ENCODE results near the gene OLIG3.
A peak's percentile ranks its signal among the peaks of the same experiment; 100 is the strongest.

The OLIG3 gene

DNA sequence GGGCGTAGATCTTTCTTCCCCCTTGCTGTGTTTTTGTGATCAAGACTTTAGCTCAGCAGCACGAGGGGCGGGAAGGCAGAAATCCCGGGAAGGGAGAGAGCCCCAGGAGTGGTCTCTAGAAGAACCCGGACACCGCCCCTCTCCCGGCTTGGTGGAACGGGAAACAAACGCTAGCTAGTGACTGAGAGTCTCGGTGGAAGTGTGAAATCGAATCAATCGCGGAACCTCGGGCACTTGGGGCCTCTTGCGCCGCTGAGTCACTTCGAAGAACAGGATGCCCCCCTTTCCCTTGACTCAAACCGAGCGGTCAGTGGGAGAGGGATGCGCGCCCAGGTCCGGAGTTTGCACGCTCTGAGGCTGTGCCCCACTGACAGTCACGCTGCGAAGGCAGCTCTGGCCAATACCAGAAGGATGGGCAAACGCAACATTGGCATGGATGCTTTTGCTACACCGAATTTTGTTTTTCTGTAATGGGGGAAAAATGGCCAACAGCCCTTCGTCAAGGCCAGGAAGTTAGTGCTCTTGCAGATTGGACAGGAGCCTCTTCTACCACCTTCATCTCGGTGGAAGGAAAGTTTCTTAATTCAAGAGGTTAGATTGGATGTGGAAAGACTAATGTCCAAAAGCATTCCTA lies 1.6 kb upstream of the OLIG3 start:
- DNase-seq = peak in 1 of 3 donors; percentile 33
- Histone ChIP-seq H3K27ac (ENCODE audit: insufficient read depth in 1 of 2, low read depth in 1 of 2, low read length in 2 of 2, poor library complexity in 1 of 2, severe bottlenecking in 2 of 2) (no peak overlapping the region), H3K36me3 (ENCODE audit: control insufficient read depth in 4 of 4, insufficient read depth in 4 of 4, low read length in 3 of 4) (no peaks in the 10 kb centered on the region), H3K27me3 (replicated peaks in 2 of 5; ENCODE audit: control insufficient read depth in 4 of 5, insufficient read depth in 5 of 5, low read length in 4 of 5) (peaks cover 35 to 100% (median 62%) of the 10 kb centered on the region in 5 experiments), H3K4me1 (ENCODE audit: control extremely low read depth in 1 of 4, control insufficient read depth in 4 of 4, insufficient read depth in 4 of 4, low read length in 3 of 4) (peaks cover 0 to 26% (median 15%) of the 10 kb centered on the region in 4 experiments), H3K4me3 (ENCODE audit: control insufficient read depth in 1 of 7, extremely low read depth in 1 of 7, insufficient read depth in 4 of 7, low read depth in 2 of 7, low read length in 6 of 7) (peak overlapping the region in 1 of 7 experiments; percentile 15), H3K9me3 (ENCODE audit: control extremely low read depth in 1 of 5, control insufficient read depth in 4 of 5, insufficient read depth in 2 of 5, low read depth in 1 of 5, low read length in 4 of 5) (peaks cover 0 to 2% (median 0%) of the 10 kb centered on the region in 5 experiments)
- WGBS (ENCODE audit: insufficient coverage) = 3% methylated on average over 22 of the region's 29 CpGs
- POLR2A ChIA-PET = no interaction called here
- CTCF ChIA-PET = no interaction called here

DNA sequence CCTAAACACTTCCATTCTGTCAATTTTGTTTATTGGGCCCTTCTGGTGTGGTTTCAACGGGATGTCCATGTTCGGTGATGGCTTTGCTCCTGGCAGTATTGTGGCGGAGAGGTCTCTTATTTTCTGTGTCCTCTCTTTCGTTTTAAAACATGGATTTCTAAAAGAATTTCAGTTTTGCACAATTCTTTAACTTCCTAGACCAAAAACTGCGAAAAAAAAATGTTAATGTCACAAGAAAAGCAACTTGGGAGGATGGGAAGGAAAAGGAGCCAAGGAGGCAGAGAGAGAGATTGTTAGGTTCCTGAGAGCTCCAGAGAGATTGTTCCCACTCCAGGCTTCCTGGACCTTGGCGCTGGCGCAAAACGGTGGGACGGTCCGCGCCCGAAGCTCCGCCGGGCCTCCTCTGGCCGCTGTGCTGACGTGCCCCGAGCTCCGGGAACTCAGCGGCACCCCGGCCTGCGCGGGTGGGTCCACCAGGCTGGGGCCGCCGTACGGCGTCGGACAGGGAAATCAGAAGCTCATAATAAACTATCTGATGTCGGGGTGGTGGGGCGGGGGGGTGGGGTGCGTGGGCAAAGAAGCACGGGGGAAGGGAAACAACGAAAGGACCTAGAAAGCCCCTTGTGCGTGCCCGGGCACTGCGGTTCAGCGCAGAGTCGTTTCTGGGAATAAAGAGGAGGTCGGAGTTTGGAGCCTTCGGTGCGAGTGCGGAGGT lies 951 bp upstream of the OLIG3 start:
- DNase-seq = peak in 1 of 3 donors; percentile 26
- Histone ChIP-seq H3K4me3 (ENCODE audit: control insufficient read depth in 1 of 7, extremely low read depth in 1 of 7, insufficient read depth in 4 of 7, low read depth in 2 of 7, low read length in 6 of 7) (peak overlapping the region in 1 of 7 experiments; percentile 15), H3K27ac (ENCODE audit: insufficient read depth in 1 of 2, low read depth in 1 of 2, low read length in 2 of 2, poor library complexity in 1 of 2, severe bottlenecking in 2 of 2) (no peak overlapping the region), H3K36me3 (ENCODE audit: control insufficient read depth in 4 of 4, insufficient read depth in 4 of 4, low read length in 3 of 4) (no peaks in the 10 kb centered on the region), H3K9me3 (ENCODE audit: control extremely low read depth in 1 of 5, control insufficient read depth in 4 of 5, insufficient read depth in 2 of 5, low read depth in 1 of 5, low read length in 4 of 5) (peaks cover 0 to 2% (median 0%) of the 10 kb centered on the region in 5 experiments), H3K4me1 (ENCODE audit: control extremely low read depth in 1 of 4, control insufficient read depth in 4 of 4, insufficient read depth in 4 of 4, low read length in 3 of 4) (peaks cover 0 to 26% (median 15%) of the 10 kb centered on the region in 4 experiments), H3K27me3 (replicated peaks in 2 of 5; ENCODE audit: control insufficient read depth in 4 of 5, insufficient read depth in 5 of 5, low read length in 4 of 5) (peaks cover 41 to 100% (median 69%) of the 10 kb centered on the region in 5 experiments)
- WGBS (ENCODE audit: insufficient coverage) = 6% methylated on average over 19 of the region's 41 CpGs
- ChIA-PET POLR2A (no interaction called here), CTCF (no interaction called here)

DNA sequence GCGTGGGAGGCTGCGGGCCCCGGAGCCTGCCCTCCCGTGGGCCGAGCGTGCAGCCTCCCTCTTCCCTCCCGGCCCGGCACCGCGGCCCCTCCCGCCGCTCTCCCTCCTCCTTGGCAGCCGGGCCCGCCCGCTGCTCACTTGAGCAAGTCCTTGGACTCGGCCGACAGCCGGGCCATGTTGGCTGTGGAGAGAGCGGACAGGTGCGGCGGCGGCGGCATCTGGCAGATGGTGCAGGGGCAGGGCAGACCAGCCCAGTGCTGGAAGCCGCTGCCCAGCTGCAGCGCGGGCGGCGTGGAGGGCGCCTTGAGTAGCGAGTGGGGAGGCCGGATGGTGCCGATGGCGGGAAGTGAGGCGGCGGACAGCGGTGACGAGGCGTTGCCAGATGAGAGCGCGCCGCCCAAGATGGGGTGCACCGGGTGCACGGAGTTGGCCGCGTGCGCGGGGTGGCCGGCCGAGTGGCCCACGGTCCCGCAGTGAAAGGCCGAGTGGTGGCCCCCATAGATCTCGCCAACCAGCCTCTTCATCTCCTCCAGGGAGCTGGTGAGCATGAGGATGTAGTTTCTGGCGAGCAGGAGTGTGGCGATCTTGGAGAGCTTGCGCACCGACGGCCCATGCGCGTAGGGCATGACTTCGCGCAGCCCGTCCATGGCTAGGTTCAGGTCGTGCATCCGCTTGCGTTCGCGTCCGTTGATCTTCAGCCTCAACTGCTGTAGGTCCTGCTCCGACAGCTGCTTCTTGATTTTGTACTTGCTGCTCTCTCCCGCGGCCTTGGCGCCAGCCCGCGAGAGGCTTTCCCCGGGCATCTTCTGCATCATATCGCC lies 766 bp downstream of the OLIG3 start:
- 5% methylated on average over 65 of the region's 77 CpGs for WGBS (ENCODE audit: insufficient coverage)
- H3K9me3 ChIP-seq (ENCODE audit: control extremely low read depth in 1 of 5, control insufficient read depth in 4 of 5, insufficient read depth in 2 of 5, low read depth in 1 of 5, low read length in 4 of 5) = peaks cover 0 to 2% (median 0%) of the 10 kb centered on the region in 5 experiments
- H3K27ac ChIP-seq (ENCODE audit: insufficient read depth in 1 of 2, low read depth in 1 of 2, low read length in 2 of 2, poor library complexity in 1 of 2, severe bottlenecking in 2 of 2) = no peak overlapping the region
- no peaks in the 10 kb centered on the region for H3K36me3 ChIP-seq (ENCODE audit: control insufficient read depth in 4 of 4, insufficient read depth in 4 of 4, low read length in 3 of 4)
- no peak overlapping the region for H3K4me3 ChIP-seq (ENCODE audit: control insufficient read depth in 1 of 7, extremely low read depth in 1 of 7, insufficient read depth in 4 of 7, low read depth in 2 of 7, low read length in 6 of 7)
- CTCF ChIA-PET = no interaction called here
- peaks cover 33 to 100% (median 79%) of the 10 kb centered on the region in 5 experiments for H3K27me3 ChIP-seq (replicated peaks in 2 of 5; ENCODE audit: control insufficient read depth in 4 of 5, insufficient read depth in 5 of 5, low read length in 4 of 5)
- peaks cover 0 to 40% (median 21%) of the 10 kb centered on the region in 4 experiments for H3K4me1 ChIP-seq (ENCODE audit: control extremely low read depth in 1 of 4, control insufficient read depth in 4 of 4, insufficient read depth in 4 of 4, low read length in 3 of 4)
- POLR2A ChIA-PET = interaction anchor here (0.6 kb wide), 1 partner anchor 12 kb away, joined by 5 read pairs; no protein-coding TSS in a partner anchor
- peak in 2 of 3 donors; percentile 33 to 34 for DNase-seq

GRCh38 chr6:137492289-137493217 lies 1.6 kb downstream of the OLIG3 start:
- CTCF ChIA-PET = interaction anchor here (1.4 kb wide), 1 partner anchor 9 kb away, joined by 5 read pairs; no protein-coding TSS in a partner anchor
- H3K9me3 ChIP-seq (ENCODE audit: control extremely low read depth in 1 of 5, control insufficient read depth in 4 of 5, insufficient read depth in 2 of 5, low read depth in 1 of 5, low read length in 4 of 5) = peaks cover 0 to 2% (median 0%) of the 10 kb centered on the region in 5 experiments
- no peak overlapping the region for H3K27ac ChIP-seq (ENCODE audit: insufficient read depth in 1 of 2, low read depth in 1 of 2, low read length in 2 of 2, poor library complexity in 1 of 2, severe bottlenecking in 2 of 2)
- H3K36me3 ChIP-seq (ENCODE audit: control insufficient read depth in 4 of 4, insufficient read depth in 4 of 4, low read length in 3 of 4) = no peaks in the 10 kb centered on the region
- peaks cover 28 to 100% (median 77%) of the 10 kb centered on the region in 5 experiments for H3K27me3 ChIP-seq (replicated peaks in 2 of 5; ENCODE audit: control insufficient read depth in 4 of 5, insufficient read depth in 5 of 5, low read length in 4 of 5)
- peaks cover 0 to 39% (median 17%) of the 10 kb centered on the region in 4 experiments for H3K4me1 ChIP-seq (ENCODE audit: control extremely low read depth in 1 of 4, control insufficient read depth in 4 of 4, insufficient read depth in 4 of 4, low read length in 3 of 4)
- H3K4me3 ChIP-seq (ENCODE audit: control insufficient read depth in 1 of 7, extremely low read depth in 1 of 7, insufficient read depth in 4 of 7, low read depth in 2 of 7, low read length in 6 of 7) = no peak overlapping the region
- WGBS (ENCODE audit: insufficient coverage) = 16% methylated on average over 22 of the region's 29 CpGs
- peak in 2 of 3 donors; percentile 15 to 30 for DNase-seq
- POLR2A ChIA-PET = interaction anchor here (0.6 kb wide), 1 partner anchor 604 kb away, joined by 3 read pairs; no protein-coding TSS in a partner anchor

GRCh38 chr6:137491478-137491877 lies 2.7 kb downstream of the OLIG3 start:
- Histone ChIP-seq H3K4me3 (ENCODE audit: control insufficient read depth in 1 of 7, extremely low read depth in 1 of 7, insufficient read depth in 4 of 7, low read depth in 2 of 7, low read length in 6 of 7) (no peak overlapping the region), H3K9me3 (ENCODE audit: control extremely low read depth in 1 of 5, control insufficient read depth in 4 of 5, insufficient read depth in 2 of 5, low read depth in 1 of 5, low read length in 4 of 5) (peaks cover 0 to 2% (median 0%) of the 10 kb centered on the region in 5 experiments), H3K4me1 (ENCODE audit: control extremely low read depth in 1 of 4, control insufficient read depth in 4 of 4, insufficient read depth in 4 of 4, low read length in 3 of 4) (peaks cover 0 to 37% (median 13%) of the 10 kb centered on the region in 4 experiments), H3K27ac (ENCODE audit: insufficient read depth in 1 of 2, low read depth in 1 of 2, low read length in 2 of 2, poor library complexity in 1 of 2, severe bottlenecking in 2 of 2) (no peak overlapping the region), H3K27me3 (replicated peaks in 2 of 5; ENCODE audit: control insufficient read depth in 4 of 5, insufficient read depth in 5 of 5, low read length in 4 of 5) (peaks cover 33 to 100% (median 77%) of the 10 kb centered on the region in 5 experiments), H3K36me3 (ENCODE audit: control insufficient read depth in 4 of 4, insufficient read depth in 4 of 4, low read length in 3 of 4) (no peaks in the 10 kb centered on the region)
- ChIA-PET POLR2A (no interaction called here), CTCF (interaction anchor here (1.2 to 1.8 kb wide), 3 partner anchors 8 to 24 kb away, joined by 4 to 6 read pairs (median 5); no protein-coding TSS in a partner anchor)
- DNase-seq = no peak
- WGBS (ENCODE audit: insufficient coverage) = 10% methylated on average over 2 of the region's 6 CpGs

- no peak overlapping the region for H3K27ac ChIP-seq (ENCODE audit: insufficient read depth in 1 of 2, low read depth in 1 of 2, low read length in 2 of 2, poor library complexity in 1 of 2, severe bottlenecking in 2 of 2)
- peaks cover 0 to 37% (median 13%) of the 10 kb centered on the region in 4 experiments for H3K4me1 ChIP-seq (ENCODE audit: control extremely low read depth in 1 of 4, control insufficient read depth in 4 of 4, insufficient read depth in 4 of 4, low read length in 3 of 4)
- no peaks in the 10 kb centered on the region for H3K36me3 ChIP-seq (ENCODE audit: control insufficient read depth in 4 of 4, insufficient read depth in 4 of 4, low read length in 3 of 4)
- ChIA-PET POLR2A (no interaction called here), CTCF (interaction anchor here (1.2 to 1.8 kb wide), 3 partner anchors 8 to 24 kb away, joined by 4 to 6 read pairs (median 5); no protein-coding TSS in a partner anchor)
- peaks cover 35 to 100% (median 76%) of the 10 kb centered on the region in 5 experiments for H3K27me3 ChIP-seq (replicated peaks in 2 of 5; ENCODE audit: control insufficient read depth in 4 of 5, insufficient read depth in 5 of 5, low read length in 4 of 5)
- H3K4me3 ChIP-seq (ENCODE audit: control insufficient read depth in 1 of 7, extremely low read depth in 1 of 7, insufficient read depth in 4 of 7, low read depth in 2 of 7, low read length in 6 of 7) = no peak overlapping the region
- WGBS (ENCODE audit: insufficient coverage) = 23% methylated on average over 3 of the region's 4 CpGs
- DNase-seq = no peak
- H3K9me3 ChIP-seq (ENCODE audit: control extremely low read depth in 1 of 5, control insufficient read depth in 4 of 5, insufficient read depth in 2 of 5, low read depth in 1 of 5, low read length in 4 of 5) = peaks cover 0 to 2% (median 0%) of the 10 kb centered on the region in 5 experiments
Measured at GRCh38 chr6:137490961-137491360, 3.2 kb downstream of the OLIG3 start.

Data from common myeloid progenitor, CD34-positive (primary cell).